Measurements from ENCODE around the gene TAP1.

DNA sequence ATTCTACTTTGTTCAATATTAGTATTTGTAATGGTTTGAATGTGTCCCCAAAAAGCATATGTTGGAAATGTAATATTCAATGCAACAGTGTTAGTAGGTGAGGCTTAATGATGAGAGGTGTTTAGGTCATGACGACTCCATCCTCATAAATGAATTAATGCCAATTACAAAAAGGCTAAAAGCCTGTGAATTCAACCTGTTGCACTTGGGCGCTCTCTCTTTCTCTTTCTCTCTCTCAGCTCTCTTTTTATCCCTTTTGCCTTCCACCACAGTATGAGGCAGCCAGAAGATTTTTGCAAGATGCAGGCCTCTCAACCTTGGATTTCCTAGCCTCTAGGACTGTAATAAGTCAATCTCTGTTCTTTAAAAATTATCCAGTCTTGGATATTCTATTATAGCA is 35.1 kb upstream of the TAP1 start:
- TF ChIP-seq, protein P1, sequence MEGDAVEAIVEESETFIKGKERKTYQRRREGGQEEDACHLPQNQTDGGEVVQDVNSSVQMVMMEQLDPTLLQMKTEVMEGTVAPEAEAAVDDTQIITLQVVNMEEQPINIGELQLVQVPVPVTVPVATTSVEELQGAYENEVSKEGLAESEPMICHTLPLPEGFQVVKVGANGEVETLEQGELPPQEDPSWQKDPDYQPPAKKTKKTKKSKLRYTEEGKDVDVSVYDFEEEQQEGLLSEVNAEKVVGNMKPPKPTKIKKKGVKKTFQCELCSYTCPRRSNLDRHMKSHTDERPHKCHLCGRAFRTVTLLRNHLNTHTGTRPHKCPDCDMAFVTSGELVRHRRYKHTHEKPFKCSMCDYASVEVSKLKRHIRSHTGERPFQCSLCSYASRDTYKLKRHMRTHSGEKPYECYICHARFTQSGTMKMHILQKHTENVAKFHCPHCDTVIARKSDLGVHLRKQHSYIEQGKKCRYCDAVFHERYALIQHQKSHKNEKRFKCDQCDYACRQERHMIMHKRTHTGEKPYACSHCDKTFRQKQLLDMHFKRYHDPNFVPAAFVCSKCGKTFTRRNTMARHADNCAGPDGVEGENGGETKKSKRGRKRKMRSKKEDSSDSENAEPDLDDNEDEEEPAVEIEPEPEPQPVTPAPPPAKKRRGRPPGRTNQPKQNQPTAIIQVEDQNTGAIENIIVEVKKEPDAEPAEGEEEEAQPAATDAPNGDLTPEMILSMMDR (IDR thresholded peaks at IDR 0.05) = no peak
- TF ChIP-seq SIN3A (IDR thresholded peaks at IDR 0.05; ENCODE audit: borderline replicate concordance, insufficient read depth, low read depth, low read length) (no peak), POLR2AphosphoS5 (IDR thresholded peaks at IDR 0.05; ENCODE audit: low read depth, low read length) (no peak), REST (IDR thresholded peaks at IDR 0.05; ENCODE audit: insufficient read depth in 1 of 2, low read depth in 2 of 2, low read length in 1 of 2) (no peak), TCF7L2 (IDR thresholded peaks at IDR 0.05; ENCODE audit: low read depth, low read length) (no peak)

Data from Panc1 (cell line).